GM12864 (cell line): Measurements from ENCODE around the gene ST8SIA4.

Experiments used
- DNase-seq: peaks from one replicate; pipeline ENCODE4 v3.0.0-alpha.2; 2011; ENCODE audit warnings: low read depth
- H3K4me3 ChIP-seq: 2 replicates; pipeline ENCODE4 v1.5.1; 2011; ENCODE audit warnings: mild to moderate bottlenecking, low read depth, low read length, control low read depth
- CTCF ChIP-seq: IDR thresholded peaks from 2 replicates; pipeline ENCODE4 v1.5.1; 2011; ENCODE audit warnings: low read depth, mild to moderate bottlenecking, moderate library complexity, low read length, control low read depth, inconsistent platforms; ENCODE audit errors: missing control alignments

Gene ST8SIA4, protein sequence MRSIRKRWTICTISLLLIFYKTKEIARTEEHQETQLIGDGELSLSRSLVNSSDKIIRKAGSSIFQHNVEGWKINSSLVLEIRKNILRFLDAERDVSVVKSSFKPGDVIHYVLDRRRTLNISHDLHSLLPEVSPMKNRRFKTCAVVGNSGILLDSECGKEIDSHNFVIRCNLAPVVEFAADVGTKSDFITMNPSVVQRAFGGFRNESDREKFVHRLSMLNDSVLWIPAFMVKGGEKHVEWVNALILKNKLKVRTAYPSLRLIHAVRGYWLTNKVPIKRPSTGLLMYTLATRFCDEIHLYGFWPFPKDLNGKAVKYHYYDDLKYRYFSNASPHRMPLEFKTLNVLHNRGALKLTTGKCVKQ

DNA sequence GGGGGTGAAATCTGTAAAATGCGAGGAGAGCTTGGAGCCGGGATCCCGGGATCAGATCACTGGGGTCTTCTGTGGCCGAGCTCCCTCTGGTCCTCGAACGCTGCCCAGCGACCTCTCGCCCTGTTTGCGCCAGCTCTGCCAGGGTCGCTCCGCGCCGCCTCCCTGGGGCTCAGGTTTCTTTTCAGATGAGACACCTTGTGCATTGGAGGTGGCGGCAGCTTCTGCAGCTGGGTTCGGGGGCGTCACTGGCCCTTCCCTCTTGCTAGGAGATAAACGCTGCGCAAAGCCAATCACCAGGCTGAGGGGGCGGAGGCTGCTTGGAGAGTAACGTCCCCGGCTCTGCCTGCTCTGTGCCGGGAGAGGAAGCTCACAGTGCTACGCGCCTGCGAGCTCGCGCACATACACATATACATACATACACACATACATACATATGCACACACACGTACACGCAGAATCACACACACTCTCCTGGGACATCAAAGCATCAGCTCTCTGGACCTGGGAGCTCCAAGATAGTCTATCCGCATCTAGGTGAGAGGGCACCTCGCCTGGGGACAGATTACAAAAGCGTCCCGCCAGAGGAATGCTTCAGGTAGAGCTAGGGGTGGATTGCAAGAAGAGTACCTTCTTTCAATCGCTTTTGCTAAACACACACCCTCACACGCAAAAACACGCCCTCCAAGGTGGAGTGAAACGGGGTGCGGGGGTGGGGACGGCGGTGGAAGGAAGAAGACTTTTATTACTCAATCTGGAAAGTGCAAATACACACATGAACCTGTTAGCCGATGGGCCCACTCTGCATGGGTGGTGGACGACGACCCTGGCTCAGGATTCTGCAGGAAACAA, at the start of gene ST8SIA4:
ST8SIA4 (minus strand) TSS at position 244 of the 849 bp plus-strand sequence. CDS start 327 bp downstream, outside the sequence.
- peak; percentile 94 for DNase-seq
- peak within 1 kb of the TSS; percentile 88 for H3K4me3 ChIP-seq
- TF ChIP-seq CTCF = no peak

DNA sequence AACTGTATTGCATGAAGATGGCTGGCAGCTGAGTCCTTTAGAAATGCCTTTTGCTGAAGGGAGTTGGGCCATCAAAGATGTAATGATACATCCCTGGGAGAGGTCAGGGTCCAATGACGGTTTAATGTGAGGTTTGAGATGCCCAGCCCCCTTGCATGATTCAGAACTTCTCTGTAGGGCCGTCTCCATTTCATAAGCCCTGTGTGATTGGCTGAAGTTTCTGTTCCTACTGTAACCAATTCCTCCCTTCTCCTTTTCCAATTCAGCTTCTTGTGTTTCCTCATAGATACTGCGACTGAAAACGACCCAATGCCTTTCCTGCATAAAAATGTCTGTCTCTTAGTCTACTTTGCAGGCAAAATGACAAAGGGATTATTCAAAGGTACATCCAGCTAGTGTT, 47.9 kb upstream of the ST8SIA4 start:
- no peak overlapping the region for H3K4me3 ChIP-seq
- DNase-seq = no peak
- TF ChIP-seq CTCF = no peak

GRCh38 chr5:100913298-100913697, 10.2 kb upstream of the ST8SIA4 start:
- DNase-seq = no peak
- TF ChIP-seq CTCF = no peak
- no peak overlapping the region for H3K4me3 ChIP-seq

DNA sequence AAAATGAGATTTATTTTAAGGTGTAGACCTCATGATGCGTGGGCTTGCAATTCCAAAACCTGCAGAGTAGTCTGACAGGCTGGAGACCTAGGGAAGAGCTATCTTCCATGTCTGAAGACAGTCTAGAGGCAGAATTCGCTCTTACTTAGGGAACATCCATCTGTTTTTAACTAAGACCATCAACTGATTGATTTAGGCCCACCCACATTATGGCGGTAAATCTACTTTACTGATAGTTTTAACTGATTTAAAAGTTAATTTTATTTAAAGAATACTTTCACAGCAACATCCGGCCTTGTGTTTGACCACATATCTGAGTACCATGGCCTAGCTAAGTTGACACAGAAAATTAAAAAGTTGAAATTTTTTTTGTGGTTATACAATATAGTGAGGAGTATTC, 6.0 kb upstream of the ST8SIA4 start:
- no peak for TF ChIP-seq CTCF
- DNase-seq = no peak
- no peak overlapping the region for H3K4me3 ChIP-seq

- no peak for DNase-seq
- TF ChIP-seq CTCF = no peak
- H3K4me3 ChIP-seq = peak overlapping the region; percentile 88
These were observed 2.3 kb upstream of the ST8SIA4 start for GRCh38 chr5:100905259-100905914.

DNA sequence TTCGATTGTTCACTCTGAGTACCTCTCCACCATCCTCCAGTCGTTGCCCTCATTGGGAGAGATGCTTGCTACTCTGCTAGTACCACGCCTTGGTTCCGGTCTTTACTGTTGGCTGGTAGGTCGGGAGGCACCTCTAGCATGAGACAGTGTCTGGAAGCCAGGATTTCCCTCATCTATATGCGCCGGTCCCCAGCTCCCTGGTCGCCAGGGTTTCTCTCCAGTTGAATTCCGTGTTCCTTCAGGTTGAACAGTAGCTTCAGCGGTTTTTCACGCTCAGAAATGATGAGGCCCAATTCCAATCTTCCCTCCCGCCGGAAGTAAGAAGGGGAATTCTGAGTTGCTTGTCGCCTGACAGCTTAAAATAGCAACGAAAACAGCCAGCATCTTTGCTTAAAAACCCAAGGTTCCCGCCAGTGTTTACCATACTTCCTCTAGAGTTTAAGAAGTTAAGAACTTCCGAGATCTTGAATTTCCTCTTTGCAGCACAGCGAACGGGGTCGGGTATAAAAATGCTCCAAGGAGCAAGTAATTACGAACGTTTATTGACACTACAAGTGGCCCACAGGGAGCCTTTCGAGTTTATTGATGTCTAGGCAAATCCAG, 1.3 kb upstream of the ST8SIA4 start:
- peak overlapping the region; percentile 88 for H3K4me3 ChIP-seq
- DNase-seq = no peak
- no peak for TF ChIP-seq CTCF
